Activated CD8-positive, alpha-beta T cell treated with anti-CD3 and anti-CD28 coated beads for 36 hours (primary cell): ENCODE data around the gene FBXO10. TPM values are rescaled to one million over a fixed set of nuclear protein-coding genes. Genes with fewer than 3 reads are reported as not detected.

Experiments
- ATAC-seq: fragments of 200-7000 bp; cut with Tn5 transposase; one replicate; pipeline ENCODE4 v1.10.0; 2021; ENCODE audit warnings: mild to moderate bottlenecking, moderate library complexity
- CTCF ChIA-PET: fragments of 350-600 bp; sonication (Branson Sonifier 250); formaldehyde crosslinking; loops from one replicate; lab custom pipeline; 2021; ENCODE audit warnings: antibody characterized with exemption; lab: Charles Lee
- POLR2A ChIA-PET: fragments of 350-600 bp; sonication (Branson Sonifier 250); formaldehyde crosslinking; loops from one replicate; lab custom pipeline; 2021; ENCODE audit warnings: antibody characterized with exemption; lab: Charles Lee
- DNase-seq: peaks from one replicate; pipeline ENCODE4 v3.0.0-alpha.2; 2020
- H3K27ac Mint-ChIP-seq: one replicate; pipeline ENCODE4 v1.8.0; 2021; ENCODE audit warnings: mild to moderate bottlenecking, mixed read lengths
- H3K27me3 Mint-ChIP-seq: one replicate; pipeline ENCODE4 v1.8.0; 2021; ENCODE audit warnings: mixed read lengths
- H3K36me3 Mint-ChIP-seq: one replicate; pipeline ENCODE4 v1.8.0; 2021; ENCODE audit warnings: low read depth, mixed read lengths
- H3K4me1 Mint-ChIP-seq: one replicate; pipeline ENCODE4 v1.8.0; 2021; ENCODE audit warnings: low read depth, mixed read lengths
- H3K4me3 Mint-ChIP-seq: one replicate; pipeline ENCODE4 v1.8.0; 2021; ENCODE audit warnings: mild to moderate bottlenecking, moderate library complexity, mixed read lengths
- H3K9me3 Mint-ChIP-seq: one replicate; pipeline ENCODE4 v1.8.0; 2021; ENCODE audit warnings: mixed read lengths
- intact Hi-C: fragments of 100-400 bp; cut with micrococcal nuclease; formaldehyde crosslinking; loops from one replicate; pipeline ENCODE4 v1.10.0; 2022
- total RNA-seq, 2 experiments: library from RNA; stranded (reverse); gene quantifications; one replicate each; pipeline ENCODE4 v1.2.3, GENCODE V29; 2021
- TF ChIP-seq, protein P1 (sequence below): fragments of 200-600 bp; IDR thresholded peaks from one replicate; pipeline ENCODE4 v1.8.0; 2022; ENCODE audit warnings: antibody characterized with exemption, mild to moderate bottlenecking

FBXO10 gene
- total RNA-seq, 2 experiments from 2014 or later = 2.5 to 3.6 TPM

DNA sequence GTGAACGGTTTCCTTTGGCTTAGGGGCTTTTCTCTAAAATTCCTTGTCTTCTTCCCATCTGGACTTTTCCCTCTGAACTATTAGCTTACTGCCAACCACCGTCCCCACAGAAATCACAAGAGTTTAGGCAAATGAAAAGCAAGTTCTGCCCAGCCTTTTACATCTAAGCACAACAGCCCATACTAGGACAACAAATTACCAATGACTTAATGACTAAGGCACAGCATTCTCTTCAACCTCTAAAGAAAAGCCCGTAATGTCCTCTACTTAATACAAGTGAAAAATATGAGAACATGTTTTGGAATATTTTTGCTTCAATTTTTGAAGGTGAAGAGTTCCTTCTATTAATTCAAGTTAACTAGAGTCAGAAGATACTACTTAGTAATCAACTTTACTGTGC, 112.2 kb downstream of the FBXO10 start:
- no peaks in the 10 kb centered on the region for H3K27me3 Mint-ChIP-seq
- TF ChIP-seq, protein P1, sequence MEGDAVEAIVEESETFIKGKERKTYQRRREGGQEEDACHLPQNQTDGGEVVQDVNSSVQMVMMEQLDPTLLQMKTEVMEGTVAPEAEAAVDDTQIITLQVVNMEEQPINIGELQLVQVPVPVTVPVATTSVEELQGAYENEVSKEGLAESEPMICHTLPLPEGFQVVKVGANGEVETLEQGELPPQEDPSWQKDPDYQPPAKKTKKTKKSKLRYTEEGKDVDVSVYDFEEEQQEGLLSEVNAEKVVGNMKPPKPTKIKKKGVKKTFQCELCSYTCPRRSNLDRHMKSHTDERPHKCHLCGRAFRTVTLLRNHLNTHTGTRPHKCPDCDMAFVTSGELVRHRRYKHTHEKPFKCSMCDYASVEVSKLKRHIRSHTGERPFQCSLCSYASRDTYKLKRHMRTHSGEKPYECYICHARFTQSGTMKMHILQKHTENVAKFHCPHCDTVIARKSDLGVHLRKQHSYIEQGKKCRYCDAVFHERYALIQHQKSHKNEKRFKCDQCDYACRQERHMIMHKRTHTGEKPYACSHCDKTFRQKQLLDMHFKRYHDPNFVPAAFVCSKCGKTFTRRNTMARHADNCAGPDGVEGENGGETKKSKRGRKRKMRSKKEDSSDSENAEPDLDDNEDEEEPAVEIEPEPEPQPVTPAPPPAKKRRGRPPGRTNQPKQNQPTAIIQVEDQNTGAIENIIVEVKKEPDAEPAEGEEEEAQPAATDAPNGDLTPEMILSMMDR = no peak
- POLR2A ChIA-PET = interaction anchor here (0.7 to 3.0 kb wide), 4 partner anchors 9 to 436 kb away, joined by 3 to 13 read pairs (median 3); partner anchors contain the start of gene POLR1E
- DNase-seq = no peak
- peaks cover 18% of the 10 kb centered on the region for H3K36me3 Mint-ChIP-seq
- ATAC-seq = no peak
- intact Hi-C loops = loop anchor here (10.0 kb wide), 1 partner anchor 49 kb away; no protein-coding TSS in a partner anchor
- peak overlapping the region; percentile 98 for H3K27ac Mint-ChIP-seq
- CTCF ChIA-PET = interaction anchor here (1.3 kb wide), 2 partner anchors 41 to 57 kb away, joined by 3 read pairs; no protein-coding TSS in a partner anchor
- H3K9me3 Mint-ChIP-seq = no peaks in the 10 kb centered on the region
- H3K4me3 Mint-ChIP-seq = peak overlapping the region; percentile 97
- peaks cover 33% of the 10 kb centered on the region for H3K4me1 Mint-ChIP-seq

Other genes starting within 250 kb of the FBXO10 start
- gene GRHPR, start 153.7 kb downstream of the FBXO10 start, total RNA-seq = 10 to 100 TPM; 62.8 to 64.6 TPM
- gene ZBTB5, start 110.9 kb downstream of the FBXO10 start, total RNA-seq = 1 to 10 TPM; 8.6 to 8.8 TPM
- gene POLR1E, start 90.4 kb downstream of the FBXO10 start, total RNA-seq = 10 to 100 TPM; 66.9 to 70.5 TPM
- 100 to 1,000 TPM; 156 to 168 TPM for gene TOMM5, start 16.2 kb upstream of the FBXO10 start, total RNA-seq
- gene FRMPD1, start 74.6 kb upstream of the FBXO10 start, total RNA-seq = not detected
- gene TRMT10B, start 177.4 kb upstream of the FBXO10 start, total RNA-seq = 10 to 100 TPM; 10.6 to 12.0 TPM
- 100 to 1,000 TPM; 111 to 126 TPM for gene EXOSC3, start 208.7 kb upstream of the FBXO10 start, total RNA-seq
- 10 to 100 TPM; 14.7 to 15.2 TPM for gene DCAF10, start 224.4 kb upstream of the FBXO10 start, total RNA-seq